Dermis blood vessel endothelial cell (primary cell): ENCODE measurements around the gene CTSO. TPM values are rescaled to one million over a fixed set of nuclear protein-coding genes. Genes with fewer than 3 reads are reported as not detected.
"Not testable (repeated sequence)": the region's sequence is repeated elsewhere in the genome, so short reads cannot be mapped to it uniquely, and the experiment has no call there.

Experiments used
- DNase-seq: peaks from one replicate; pipeline ENCODE4 v3.0.0; 2010
- total RNA-seq: library from RNA; depleted of rRNA; stranded (reverse); fragments of >200 nt; gene quantifications from 2 replicates; pipeline ENCODE4 v1.2.3, GENCODE V29; 2014

Gene CTSO
- total RNA-seq, 1 donor from 2014 or later: 10.7 TPM

DNA sequence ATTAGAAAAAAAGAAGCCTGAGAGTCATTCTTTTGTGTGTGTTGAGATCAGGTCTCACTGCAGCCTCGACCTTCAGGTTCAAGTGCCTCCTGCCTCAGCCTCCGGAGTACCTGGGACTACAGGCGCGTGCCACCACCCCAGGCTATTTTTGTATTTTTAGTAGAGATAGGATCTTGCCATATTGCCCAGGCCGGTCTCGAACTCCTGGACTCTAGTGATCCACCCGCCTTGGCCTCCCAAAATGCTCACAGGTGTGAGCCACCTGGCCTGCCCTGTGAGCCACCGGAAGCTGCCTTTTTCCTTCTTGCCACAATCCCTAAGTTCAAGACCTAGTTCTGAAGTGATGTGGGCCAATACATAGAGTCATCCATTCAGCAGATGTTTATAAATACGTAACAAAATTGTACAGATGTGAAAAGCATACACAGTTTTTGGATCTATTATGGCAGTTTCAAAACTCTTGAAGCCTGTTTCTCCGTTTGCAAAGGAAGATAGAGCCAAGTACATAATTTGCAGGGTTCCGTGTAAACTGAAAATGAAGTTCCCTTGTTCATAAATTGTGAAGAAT, 536 bp upstream of the CTSO start:
- no peak for DNase-seq

DNA sequence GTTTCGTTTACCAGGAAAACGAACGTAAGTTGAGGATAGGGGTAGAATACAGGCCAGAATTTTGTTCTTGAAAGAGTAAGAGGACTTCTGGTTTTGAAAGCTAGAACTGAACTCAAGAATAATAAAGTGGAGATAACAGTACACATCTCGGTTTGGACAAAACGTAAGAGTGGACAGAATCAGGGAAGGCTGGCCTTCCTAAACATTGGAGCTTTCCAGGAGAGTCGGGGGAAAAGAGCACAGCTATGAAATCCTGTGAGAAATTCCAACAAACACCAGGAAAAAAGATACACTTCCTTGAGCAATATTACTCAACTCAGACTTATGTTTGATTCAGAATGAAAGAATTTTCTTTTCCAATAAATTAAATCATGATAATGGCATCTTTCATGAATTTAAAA, 1.2 kb downstream of the CTSO start:
- DNase-seq: no peak

DNA sequence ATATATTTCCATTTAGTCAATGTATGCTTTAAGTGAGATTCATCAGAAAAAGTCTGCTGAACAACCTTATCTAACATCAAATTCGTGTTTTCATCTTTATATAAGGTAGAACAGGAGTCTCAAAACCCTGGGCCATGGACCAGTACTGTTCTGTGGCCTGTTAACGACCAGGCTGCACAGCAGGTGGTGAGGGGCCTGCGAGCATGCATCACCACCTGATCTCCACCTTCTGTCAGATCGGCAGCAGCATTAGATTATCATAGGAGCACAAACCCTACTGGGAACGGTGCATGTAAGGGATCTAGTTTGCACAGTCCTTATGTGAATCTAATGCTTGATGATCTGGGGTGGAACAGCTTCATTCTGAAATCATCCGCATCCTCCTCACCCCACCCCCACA, 3.2 kb downstream of the CTSO start:
- no peak for DNase-seq

DNA sequence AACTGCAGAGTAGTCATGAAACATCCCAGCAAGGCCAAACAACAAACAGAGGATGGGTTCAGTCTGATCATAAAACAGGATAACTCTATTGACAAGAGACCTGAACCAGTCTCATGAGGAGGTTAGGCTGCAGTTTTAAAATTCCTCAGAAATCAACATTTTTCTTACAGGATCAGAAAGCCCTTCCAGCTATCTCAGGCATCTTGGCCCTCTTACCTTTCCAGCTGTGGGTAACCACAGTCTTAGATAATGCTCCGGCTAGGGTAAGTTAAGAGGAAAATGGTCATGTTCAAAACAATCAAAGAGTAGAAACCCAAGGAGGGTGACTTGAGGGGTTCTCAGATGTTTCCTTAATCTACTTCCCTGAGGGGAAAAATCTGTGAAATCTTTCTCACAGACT, 5.1 kb downstream of the CTSO start:
- DNase-seq: no peak

DNA sequence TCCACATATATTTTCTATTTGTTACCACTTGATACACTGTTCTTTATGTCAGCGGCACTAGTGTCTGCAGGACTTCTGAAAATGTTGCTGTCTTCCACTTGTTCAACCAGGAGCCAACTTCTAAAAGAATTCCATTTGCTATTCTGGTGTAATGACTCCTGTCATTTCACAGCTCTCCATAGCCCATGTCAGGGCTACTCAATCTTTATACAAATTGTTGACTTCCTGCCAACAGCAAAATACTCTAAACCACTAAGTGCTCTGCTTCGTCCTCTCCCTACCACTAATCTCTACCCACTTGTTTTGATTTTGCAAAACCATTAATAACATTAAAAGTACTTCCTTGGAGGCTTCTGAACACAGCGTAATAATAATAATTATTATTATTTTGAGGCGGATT, 7.2 kb downstream of the CTSO start:
- no peak for DNase-seq

DNA sequence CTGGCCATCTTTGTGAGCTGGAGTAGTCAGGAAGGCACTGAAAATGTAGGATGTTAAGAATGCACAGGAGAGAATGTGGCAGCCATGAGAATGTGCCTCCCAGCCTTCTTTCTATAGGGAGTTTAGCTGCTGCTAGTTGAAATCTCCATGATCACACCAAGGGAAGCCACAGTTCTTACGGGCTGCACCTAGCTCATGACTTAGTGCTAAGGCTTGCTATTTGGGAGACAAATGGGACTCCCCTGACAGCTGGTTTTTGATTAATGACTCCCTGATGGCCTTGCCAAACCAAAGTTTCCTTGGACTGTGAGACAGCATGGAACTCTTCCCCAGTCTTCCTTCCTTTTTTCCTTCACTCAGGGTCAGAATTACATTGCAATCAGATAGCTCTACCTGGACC, 9.2 kb downstream of the CTSO start:
- no peak for DNase-seq

DNA sequence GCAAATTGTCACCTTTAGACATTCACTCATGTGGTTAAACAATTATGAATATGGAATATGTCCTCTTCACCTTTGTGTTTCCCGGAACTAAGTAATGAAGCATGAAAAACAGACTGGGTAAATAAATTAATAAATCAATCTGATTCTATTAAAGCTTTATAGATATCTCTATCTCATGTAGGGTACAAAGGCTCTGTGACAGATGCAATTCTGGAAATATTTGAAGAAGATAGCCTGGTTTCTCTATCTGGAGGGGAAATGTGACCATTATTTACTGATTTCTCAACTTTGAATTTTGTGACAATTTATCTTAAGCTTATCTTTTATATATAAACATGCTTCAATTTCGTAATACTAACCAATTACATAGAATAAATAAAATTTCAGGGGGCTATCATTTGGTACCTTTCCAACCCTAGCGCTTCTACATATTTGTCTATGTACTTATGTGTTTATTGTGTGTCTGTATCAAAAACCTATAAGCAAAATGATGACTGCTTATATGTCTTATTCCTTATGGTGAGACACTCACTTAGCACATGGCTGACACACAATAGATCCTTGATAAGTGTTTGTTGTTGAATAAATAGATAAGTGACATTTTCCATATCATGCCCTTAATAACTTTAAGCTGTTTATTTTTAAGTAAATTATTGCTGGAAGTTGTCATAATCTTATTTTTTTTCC, 9.9 kb downstream of the CTSO start:
- no peak for DNase-seq

DNA sequence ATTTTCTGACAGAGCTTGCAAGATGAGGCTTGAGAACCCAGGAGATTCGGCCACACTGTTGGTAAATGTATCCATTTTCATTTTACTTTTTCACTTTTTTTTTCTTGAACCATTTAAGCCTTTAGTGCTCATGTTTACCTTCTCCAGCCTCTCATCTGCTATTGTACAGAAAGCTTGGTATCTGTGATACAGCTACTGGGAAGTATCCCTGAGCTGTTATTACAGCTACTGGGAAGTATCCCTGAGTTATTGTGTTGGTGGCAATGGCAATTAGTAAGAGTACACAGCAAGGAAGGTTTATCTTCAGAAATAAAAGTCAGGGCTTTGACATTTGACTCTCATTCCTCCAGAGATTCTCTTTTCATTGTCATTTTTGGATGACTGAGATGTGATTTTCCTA, 11.8 kb downstream of the CTSO start:
- no peak for DNase-seq

DNA sequence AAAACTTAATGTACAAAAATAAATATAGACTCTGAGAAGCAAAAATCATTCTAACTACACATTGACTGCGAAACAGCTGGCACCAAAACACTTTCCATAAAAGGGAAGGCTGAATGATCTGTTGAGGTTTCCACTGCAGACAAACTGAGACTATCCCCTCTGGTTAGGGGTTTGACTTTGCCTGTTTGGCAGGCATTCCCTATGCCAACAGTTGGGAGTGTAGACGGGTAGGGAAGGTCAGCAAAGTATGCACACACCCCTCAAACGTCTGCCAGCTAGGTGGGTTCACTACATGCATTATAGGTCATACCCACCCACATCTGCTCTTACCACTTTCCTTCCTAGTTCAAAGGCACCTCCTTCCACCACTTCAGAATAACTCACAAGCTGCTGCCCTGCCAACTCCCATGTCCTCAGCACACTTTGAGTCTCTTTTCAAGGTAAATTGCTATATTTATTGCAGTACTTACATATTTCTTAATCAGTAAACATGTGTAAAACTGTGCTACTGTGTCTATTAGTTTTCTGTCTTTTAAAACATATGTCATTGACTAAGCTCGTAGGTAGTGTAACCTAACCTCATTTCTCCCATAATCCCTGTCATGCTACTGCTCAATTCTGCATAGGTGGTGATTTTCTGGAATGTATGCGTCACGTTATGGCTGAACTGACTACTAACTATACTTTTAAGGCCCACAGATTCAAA, 12.4 kb downstream of the CTSO start:
- DNase-seq: no peak

DNA sequence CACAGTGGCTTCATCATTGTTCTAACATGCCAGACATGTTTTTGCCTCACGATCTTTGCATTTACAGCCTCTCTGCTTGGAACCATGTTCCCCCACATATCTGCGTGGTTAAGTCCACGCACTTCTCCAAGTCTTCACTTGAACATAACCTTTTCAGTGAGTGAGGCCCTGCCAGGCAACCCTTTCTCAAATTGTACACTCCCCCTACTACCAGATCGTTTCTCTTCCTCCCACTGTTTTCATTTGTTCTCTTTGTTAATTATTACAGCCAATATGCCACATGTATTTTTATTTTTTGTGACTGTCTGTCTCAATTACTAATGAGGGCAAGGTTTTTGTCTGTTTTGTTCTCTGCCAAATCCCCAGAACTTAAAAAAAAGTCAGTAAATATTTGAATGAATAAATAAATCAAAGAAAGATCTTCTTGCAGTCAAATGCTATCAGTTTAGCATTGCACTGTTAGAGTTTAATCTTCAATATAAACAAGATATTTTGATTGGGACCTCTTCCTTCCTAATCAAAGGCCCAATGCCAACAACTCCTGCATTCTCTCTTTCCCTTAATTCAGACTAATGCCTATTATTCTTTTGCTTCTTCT, 18.2 kb downstream of the CTSO start:
- no peak for DNase-seq

DNA sequence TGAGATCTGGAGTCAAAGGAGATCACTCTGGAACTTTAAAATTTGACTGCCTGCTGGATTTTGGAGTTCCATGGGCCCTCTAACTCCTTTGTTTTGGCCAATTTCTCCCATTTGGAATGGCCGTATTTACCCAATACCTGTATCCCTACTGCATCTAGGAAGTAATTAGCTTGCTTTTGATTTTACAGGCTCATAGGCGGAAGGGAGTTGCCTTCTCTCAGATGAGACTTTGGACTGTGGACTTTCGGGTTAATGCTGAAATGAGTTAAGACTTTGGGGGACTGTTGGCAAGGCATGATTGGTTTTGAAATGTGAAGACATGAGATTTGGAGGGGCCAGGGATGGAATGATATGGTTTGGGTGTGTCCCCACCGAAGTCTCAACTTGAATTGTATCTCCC, 19.0 kb downstream of the CTSO start:
- not testable (repeated sequence) for DNase-seq

DNA sequence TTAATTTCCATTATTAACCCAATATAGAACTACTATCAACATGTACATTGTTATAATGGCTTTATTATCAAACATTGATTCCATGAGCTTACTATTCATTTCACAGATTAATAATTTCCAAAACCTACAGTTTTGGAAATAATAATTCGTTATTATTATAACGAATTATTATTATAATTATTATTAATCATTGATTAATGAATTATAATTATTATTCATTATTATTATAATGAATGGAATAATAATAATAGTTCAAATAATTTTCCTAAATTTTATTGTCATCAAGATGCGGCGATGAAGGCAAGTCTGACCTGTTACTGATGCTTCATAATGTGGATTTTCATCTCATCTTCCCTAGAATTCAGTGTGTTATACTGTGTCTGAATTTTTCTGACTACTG, 22.0 kb downstream of the CTSO start:
- DNase-seq: no peak

DNA sequence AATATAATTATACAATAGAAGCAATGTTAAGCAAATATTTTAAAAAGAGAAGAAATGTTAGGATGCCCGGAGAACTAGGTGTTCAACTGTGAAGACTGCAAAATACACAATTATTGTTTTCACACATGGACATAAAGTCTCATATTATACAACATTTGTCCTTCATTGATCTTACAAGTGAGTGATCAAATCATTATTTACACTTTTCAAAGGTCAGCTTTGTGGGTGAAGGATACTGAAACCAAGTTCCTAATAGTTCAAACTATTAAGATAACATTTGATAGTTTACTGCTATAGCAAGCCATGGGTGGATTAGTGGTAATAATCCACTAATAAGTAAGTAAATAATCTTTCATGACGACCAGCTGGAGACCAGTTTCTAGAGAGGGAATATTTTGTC, 23.3 kb downstream of the CTSO start:
- DNase-seq: no peak

DNA sequence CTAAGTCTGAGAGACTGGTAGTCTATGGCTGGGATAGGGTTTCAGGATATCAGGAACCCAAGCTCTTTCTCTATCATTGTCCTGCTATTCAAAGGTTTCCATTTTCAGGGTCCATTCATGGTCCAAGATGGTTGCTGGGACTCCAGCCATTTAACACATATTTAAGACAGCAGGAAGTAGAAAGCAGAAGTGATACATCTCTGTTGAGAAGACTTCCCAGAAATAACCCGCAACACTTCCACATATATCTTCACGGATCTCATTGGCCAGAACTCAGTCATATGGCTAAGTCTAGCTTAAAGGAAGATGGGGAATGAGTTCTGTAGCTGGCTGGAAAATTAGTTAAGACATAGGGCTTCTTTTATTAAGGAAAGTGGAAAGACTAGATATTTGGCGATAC, 23.8 kb downstream of the CTSO start:
- DNase-seq: no peak

DNA sequence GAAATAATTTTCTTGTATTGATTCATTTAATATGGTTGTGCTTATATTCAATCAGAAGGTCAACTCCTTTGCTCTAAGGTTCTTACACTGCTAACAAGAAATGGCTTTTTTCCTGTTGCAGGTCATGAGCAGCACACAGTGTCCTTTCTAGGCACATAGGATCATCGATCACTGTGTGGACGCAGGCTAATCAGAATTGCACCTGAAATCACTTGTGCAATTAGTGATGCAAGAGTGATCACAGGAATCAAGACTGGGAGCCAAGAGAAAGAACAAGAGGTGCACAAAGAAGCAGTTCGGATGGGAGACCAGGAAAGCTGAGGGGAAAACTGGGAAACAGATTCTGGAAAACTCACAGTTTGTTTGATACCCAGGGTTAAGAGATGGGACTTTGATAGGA, 29.0 kb downstream of the CTSO start:
- DNase-seq: no peak

DNA sequence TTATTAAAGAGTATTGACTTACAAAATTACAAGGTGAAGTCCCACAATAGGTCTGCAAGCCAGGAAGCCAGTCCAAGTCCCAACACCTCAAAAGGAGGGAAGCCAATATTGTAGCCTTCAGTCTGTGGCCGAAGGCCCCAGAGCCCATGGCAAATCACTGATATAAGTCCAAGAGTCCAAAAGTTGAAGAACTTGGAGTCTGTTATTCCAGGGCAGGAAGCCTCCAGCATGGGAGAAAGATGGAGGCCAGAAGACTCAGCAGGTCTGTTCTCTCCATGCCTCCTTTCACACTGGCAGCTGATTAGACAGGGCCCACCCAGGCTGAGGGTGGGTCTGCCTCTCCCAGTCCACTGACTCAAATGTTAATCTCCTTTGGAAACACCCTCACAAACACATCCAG, 32.1 kb downstream of the CTSO start:
- no peak for DNase-seq

DNA sequence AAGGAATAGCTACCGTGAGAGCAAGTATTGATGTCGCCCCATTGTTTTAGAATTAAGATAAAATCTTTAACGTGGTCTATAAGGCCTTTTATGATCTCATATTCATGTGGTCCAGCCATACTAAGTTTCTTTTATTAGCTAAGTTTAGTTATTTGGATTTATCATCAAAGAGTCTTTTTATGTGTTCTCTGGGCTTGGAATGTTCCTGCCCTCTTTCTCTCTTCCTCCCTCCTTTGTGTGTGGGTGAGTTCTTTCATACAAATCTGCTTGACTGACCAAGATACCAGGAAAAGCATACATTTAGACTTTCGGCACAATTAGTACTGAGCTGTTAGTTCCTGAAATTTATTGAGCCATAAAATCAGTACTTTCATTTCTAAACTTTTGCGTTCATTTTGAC, 38.9 kb downstream of the CTSO start:
- no peak for DNase-seq

DNA sequence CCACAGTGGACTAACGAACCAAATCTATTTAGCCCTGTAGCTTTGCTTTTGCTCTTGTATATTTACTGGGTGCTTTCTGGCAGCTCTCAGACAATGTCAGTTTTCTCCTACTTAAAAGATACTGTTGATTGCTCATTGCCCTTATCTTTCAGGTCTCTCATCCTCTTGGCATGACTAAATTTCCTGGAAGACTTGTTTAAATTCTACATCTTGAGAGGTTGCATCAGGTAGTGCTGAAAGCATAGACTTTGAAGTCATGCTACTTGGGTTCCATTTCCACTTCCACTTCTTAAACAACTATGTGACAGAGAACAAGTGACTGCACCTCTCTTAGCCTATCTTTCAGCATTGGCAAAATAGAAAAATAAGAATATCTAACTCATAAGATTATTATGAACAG, 41.8 kb downstream of the CTSO start:
- DNase-seq: no peak

DNA sequence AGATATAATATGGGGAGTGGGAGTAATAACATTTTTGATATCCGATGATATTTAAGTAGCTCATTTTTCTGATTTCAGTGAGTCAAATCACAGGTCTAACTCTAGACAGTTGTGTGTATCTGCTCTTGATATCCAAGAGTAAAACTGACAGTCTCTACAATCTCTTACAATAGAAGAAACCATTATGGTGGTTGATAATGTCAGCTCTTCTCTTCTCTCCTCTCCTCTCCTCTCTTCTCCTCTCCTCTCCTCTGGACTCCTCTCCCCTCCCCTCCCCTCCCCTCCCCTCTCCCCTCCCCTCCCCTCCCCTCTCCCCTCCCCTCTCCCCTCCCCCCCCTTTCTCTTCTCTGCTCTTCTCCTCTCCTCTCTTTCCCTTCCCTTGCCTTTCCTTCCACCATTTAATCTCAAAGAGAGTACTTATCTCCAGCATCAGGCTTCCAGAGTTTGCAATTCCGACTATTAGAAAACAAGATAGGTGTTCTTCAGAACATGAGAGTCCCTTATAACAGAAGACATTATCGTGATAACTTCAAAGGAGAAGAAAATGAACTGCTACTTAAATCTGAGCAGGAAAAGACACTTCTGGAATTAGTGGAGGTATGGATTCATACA, 43.9 kb downstream of the CTSO start:
- DNase-seq: no peak

DNA sequence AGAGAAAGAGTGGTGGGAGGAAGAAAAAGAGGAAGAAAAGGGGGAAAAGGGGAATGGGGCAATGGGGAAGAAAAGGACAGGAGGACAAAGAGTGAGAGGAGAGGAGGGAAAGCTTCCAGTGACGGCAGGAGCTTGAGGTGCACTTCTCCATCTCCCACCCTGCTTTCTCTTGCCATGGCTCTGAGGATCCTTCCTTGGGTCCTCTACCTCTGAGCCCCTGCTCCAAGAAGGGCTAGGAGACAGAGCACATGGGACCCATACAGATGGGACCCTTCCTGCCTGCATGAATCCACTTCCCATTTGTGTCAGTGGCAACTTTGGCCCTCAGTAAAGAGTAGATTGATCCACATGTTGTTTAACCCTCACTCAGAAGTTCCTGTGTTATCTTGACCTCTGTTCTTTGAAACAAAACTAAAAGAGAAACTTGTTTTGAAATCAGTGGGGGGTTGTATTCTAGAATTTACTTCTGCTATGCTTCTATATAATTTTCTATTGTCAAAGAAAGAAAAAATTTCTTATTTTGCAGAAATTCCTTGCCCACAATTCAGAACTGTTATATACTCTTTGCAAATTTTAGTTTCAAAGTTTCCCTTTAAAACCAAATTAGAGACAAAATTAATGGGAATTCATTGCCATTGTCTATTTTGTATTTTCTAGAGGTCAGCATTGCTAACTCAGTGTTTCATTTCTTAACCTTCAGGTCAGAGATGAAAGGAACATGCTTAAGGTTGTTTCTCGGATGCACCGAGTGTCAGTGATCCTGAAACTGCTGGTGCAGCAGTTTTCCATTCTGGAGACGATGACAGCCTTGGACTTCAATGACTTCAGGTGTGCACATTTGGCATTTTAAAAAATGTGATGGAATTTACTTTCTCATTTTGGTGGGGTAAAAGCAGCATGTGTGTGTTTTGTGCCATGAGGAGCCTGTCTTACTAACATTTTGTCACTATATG, 45.2 kb downstream of the CTSO start:
- no peak for DNase-seq

DNA sequence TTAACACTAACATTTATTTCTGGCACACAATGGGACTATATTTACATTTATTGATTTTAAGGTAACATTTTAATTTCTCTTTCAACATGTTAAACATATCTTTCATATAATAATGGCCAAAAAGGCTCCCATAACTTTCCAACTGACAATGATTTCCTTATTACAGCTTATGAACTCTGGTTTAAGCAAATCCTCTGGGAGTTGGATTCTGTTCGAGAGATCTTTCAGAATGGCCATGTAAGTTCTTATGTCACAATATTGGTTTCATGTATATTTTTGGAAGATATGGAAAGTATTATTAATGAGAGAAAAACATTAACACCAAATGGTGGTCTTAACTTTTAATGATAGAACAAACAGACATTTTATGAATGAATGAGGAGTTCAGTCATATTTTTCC, 46.1 kb downstream of the CTSO start:
- DNase-seq: no peak

DNA sequence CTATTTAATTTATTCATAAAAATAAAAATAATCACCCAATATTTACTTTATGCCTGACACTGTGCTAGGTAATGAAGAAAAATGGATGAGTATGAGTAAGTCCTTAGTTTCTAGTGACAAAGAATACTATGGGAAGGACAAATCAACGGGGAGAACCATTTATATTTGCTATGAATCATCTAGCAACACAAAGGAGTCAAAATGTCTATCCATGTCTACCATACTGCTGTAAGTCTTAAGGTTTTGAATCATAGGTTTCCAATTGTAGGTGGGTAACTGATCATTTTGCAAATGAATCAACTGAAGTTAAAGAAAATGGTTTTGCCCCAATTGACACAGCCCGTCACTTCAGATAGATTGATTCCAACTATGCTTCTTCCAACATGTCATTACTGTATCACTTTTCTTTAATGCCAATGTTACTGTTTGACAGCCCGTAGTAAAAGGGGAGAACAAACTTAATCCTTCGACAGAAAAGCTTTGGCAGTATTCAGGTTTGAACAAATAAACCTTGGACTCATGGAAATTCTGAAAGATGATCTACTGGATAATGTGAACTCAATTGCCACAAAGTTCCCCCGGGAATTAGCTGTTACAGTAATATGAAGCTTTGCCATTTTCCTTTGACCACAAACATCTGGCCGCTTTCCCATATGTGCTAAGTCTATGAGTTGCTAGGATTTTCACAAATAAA, 47.0 kb downstream of the CTSO start:
- no peak for DNase-seq
